LNCaP clone FGC (cell line): ENCODE results near the gene ZNF776.

Experiments
- DNase-seq: peaks from one replicate; pipeline ENCODE4 v3.0.0-alpha.2; 2011; ENCODE audit warnings: low read depth
- H3K4me3 ChIP-seq: 2 replicates; pipeline ENCODE4 v1.5.1; 2011; ENCODE audit warnings: mild to moderate bottlenecking, low read depth, low read length, control low read depth
- CTCF ChIP-seq: IDR thresholded peaks from 2 replicates; pipeline ENCODE4 v1.5.1; 2012; ENCODE audit warnings: mild to moderate bottlenecking; ENCODE audit not compliant: control insufficient read depth, insufficient read depth; ENCODE audit errors: extremely low read depth

ZNF776 gene

GRCh38 chr19:57746580-57747471, at the start of gene ZNF776:
Gene ZNF776, plus strand, starts transcription at chr19:57746815. Its CDS starts 244 bp downstream, at chr19:57747059.
- TF ChIP-seq CTCF, result no peak
- peak within 1 kb of the TSS; percentile 95 for H3K4me3 ChIP-seq
- DNase-seq, result peak; percentile 82

GRCh38 chr19:57701625-57702024, 45.0 kb upstream of the ZNF776 start:
- TF ChIP-seq CTCF, result no peak
- no peak overlapping the region for H3K4me3 ChIP-seq
- no peak for DNase-seq

GRCh38 chr19:57706346-57706745, 40.3 kb upstream of the ZNF776 start:
- TF ChIP-seq CTCF, result no peak
- DNase-seq, result no peak
- no peak overlapping the region for H3K4me3 ChIP-seq

- H3K4me3 ChIP-seq, result no peak within 1 kb of the TSS
- no peak for TF ChIP-seq CTCF
- DNase-seq, result no peak
Measured at GRCh38 chr19:57708641-57709361, 37.8 kb upstream of the ZNF776 start, which contains the start of gene ZNF154. Gene ZNF154, minus strand, starts transcription at chr19:57709204. Its CDS starts 233 bp downstream, at chr19:57708971.

GRCh38 chr19:57709616-57710015, 37.0 kb upstream of the ZNF776 start:
- no peak for TF ChIP-seq CTCF
- DNase-seq, result no peak
- H3K4me3 ChIP-seq, result no peak overlapping the region

GRCh38 chr19:57712222-57712621, 34.4 kb upstream of the ZNF776 start:
- no peak overlapping the region for H3K4me3 ChIP-seq
- DNase-seq, result no peak
- no peak for TF ChIP-seq CTCF
